ENCODE results near the gene SLC22A16. TPM values are rescaled to one million over a fixed set of nuclear protein-coding genes. Genes with fewer than 3 reads are reported as not detected.

The SLC22A16 gene
- polyA plus RNA-seq, 4 donors, result 0.15 to 0.16 TPM; not detected in 2

- peaks cover 0 to 2% (median 0%) of the 10 kb centered on the region in 3 donors for H3K4me1 ChIP-seq (ENCODE audit: control insufficient read depth in 3 of 3, insufficient read depth in 2 of 3, low read depth in 1 of 3, low read length in 2 of 3)
- no peak for DNase-seq
- FAIRE-seq, result no peak
- WGBS, 3 donors, result 83 to 91% (median 85%) methylated on average over 2 of the region's 2 CpGs
- no peaks in the 10 kb centered on the region for H3K36me3 ChIP-seq (ENCODE audit: control insufficient read depth in 3 of 3, insufficient read depth in 2 of 3, low read depth in 1 of 3, low read length in 3 of 3)
- H3K27ac ChIP-seq (ENCODE audit: low read depth in 1 of 3, low read length in 2 of 3), result no peak overlapping the region
- H3K4me3 ChIP-seq (ENCODE audit: low read depth in 1 of 3, low read length in 3 of 3), result no peak overlapping the region
- H3K27me3 ChIP-seq (ENCODE audit: control insufficient read depth in 3 of 3, insufficient read depth in 3 of 3, low read length in 3 of 3), result no peaks in the 10 kb centered on the region
- H3K9me3 ChIP-seq (ENCODE audit: control insufficient read depth in 2 of 2, insufficient read depth in 1 of 2, low read depth in 1 of 2, low read length in 1 of 2), result no peaks in the 10 kb centered on the region
These were observed 88.4 kb downstream of the SLC22A16 start for GRCh38 chr6:110387986-110388385.

GRCh38 chr6:110385458-110385863 lies 91.0 kb downstream of the SLC22A16 start:
- no peak overlapping the region for H3K4me3 ChIP-seq (ENCODE audit: low read depth in 1 of 3, low read length in 3 of 3)
- H3K36me3 ChIP-seq (ENCODE audit: control insufficient read depth in 3 of 3, insufficient read depth in 2 of 3, low read depth in 1 of 3, low read length in 3 of 3), result no peaks in the 10 kb centered on the region
- 69 to 84% (median 73%) methylated on average over 1 of the region's 1 CpG for WGBS, 3 donors
- H3K9me3 ChIP-seq (ENCODE audit: control insufficient read depth in 2 of 2, insufficient read depth in 1 of 2, low read depth in 1 of 2, low read length in 1 of 2), result no peaks in the 10 kb centered on the region
- no peak overlapping the region for H3K27ac ChIP-seq (ENCODE audit: low read depth in 1 of 3, low read length in 2 of 3)
- FAIRE-seq (no peak), DNase-seq (no peak)
- peaks cover 0 to 2% (median 0%) of the 10 kb centered on the region in 3 donors for H3K4me1 ChIP-seq (ENCODE audit: control insufficient read depth in 3 of 3, insufficient read depth in 2 of 3, low read depth in 1 of 3, low read length in 2 of 3)
- no peaks in the 10 kb centered on the region for H3K27me3 ChIP-seq (ENCODE audit: control insufficient read depth in 3 of 3, insufficient read depth in 3 of 3, low read length in 3 of 3)

- no peaks in the 10 kb centered on the region for H3K9me3 ChIP-seq (ENCODE audit: control insufficient read depth in 2 of 2, insufficient read depth in 1 of 2, low read depth in 1 of 2, low read length in 1 of 2)
- H3K27ac ChIP-seq (ENCODE audit: low read depth in 1 of 3, low read length in 2 of 3), result no peak overlapping the region
- no peaks in the 10 kb centered on the region for H3K4me1 ChIP-seq (ENCODE audit: control insufficient read depth in 3 of 3, insufficient read depth in 2 of 3, low read depth in 1 of 3, low read length in 2 of 3)
- DNase-seq (no peak), FAIRE-seq (no peak)
- no peak overlapping the region for H3K4me3 ChIP-seq (ENCODE audit: low read depth in 1 of 3, low read length in 3 of 3)
- WGBS, 3 donors, result 79 to 91% (median 85%) methylated on average over 9 of the region's 9 CpGs
- H3K36me3 ChIP-seq (ENCODE audit: control insufficient read depth in 3 of 3, insufficient read depth in 2 of 3, low read depth in 1 of 3, low read length in 3 of 3), result no peaks in the 10 kb centered on the region
- no peaks in the 10 kb centered on the region for H3K27me3 ChIP-seq (ENCODE audit: control insufficient read depth in 3 of 3, insufficient read depth in 3 of 3, low read length in 3 of 3)
These were observed 97.9 kb downstream of the SLC22A16 start for GRCh38 chr6:110378552-110378951.

Other genes starting within 250 kb of the SLC22A16 start
- 1 to 10 TPM in 1 of 4 donors, under 1 TPM in 1, not detected in 2; 0.66 to 1.1 TPM for gene METTL24, start 118.3 kb downstream of the SLC22A16 start, polyA plus RNA-seq
- gene DDO, start 61.0 kb downstream of the SLC22A16 start, polyA plus RNA-seq, result 1 to 10 TPM; 4.4 to 8.5 (median 6.8) TPM